ENCODE data around the gene B3GALT6. TPM values are rescaled to one million over a fixed set of nuclear protein-coding genes. Genes with fewer than 3 reads are reported as not detected.

Gene B3GALT6
- total RNA-seq, 4 donors from 2014 or later = 8.5 to 24.9 (median 12.2) TPM

- Histone ChIP-seq H3K4me3 (peak overlapping the region in 3 of 4 donors; percentile 8 to 18 (median 9)), H3K36me3 (peaks cover 0 to 15% (median 5%) of the 10 kb centered on the region in 4 donors), H3K4me1 (peaks cover 7 to 32% (median 15%) of the 10 kb centered on the region in 4 donors), H3K27me3 (peaks cover 32% of the 10 kb centered on the region), H3K9me3 (no peaks in the 10 kb centered on the region), H3K27ac (peak overlapping the region; percentile 22 to 78 (median 52))
- intact Hi-C loops (cut with DNase I; ENCODE audit: low total_unique reads) = no loop called here
- DNase-seq = peak; percentile 78
- 38% methylated on average over 15 of the region's 24 CpGs; no CpG with 5 or more reads in 1 of the 2 donors for WGBS, 2 donors (ENCODE audit: low coverage in 1 of 2)
- in situ Hi-C loops (cut with MboI; ENCODE audit: low pct_ligation_motif_present in 1 of 4, low pct_unique_long_range_greater_than_20kb in 1 of 4, low sequenced_read_pairs in 3 of 4) = no loop called here
- TF ChIP-seq, protein P1, sequence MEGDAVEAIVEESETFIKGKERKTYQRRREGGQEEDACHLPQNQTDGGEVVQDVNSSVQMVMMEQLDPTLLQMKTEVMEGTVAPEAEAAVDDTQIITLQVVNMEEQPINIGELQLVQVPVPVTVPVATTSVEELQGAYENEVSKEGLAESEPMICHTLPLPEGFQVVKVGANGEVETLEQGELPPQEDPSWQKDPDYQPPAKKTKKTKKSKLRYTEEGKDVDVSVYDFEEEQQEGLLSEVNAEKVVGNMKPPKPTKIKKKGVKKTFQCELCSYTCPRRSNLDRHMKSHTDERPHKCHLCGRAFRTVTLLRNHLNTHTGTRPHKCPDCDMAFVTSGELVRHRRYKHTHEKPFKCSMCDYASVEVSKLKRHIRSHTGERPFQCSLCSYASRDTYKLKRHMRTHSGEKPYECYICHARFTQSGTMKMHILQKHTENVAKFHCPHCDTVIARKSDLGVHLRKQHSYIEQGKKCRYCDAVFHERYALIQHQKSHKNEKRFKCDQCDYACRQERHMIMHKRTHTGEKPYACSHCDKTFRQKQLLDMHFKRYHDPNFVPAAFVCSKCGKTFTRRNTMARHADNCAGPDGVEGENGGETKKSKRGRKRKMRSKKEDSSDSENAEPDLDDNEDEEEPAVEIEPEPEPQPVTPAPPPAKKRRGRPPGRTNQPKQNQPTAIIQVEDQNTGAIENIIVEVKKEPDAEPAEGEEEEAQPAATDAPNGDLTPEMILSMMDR (IDR thresholded peaks at IDR 0.05) = no peak
- peak; percentile 14 for TF ChIP-seq POLR2A (IDR thresholded peaks at IDR 0.05)
- TF ChIP-seq POLR2AphosphoS5 (IDR thresholded peaks at IDR 0.05) = peak in 1 of 3 donors; percentile 16
- no peak for TF ChIP-seq EP300 (IDR thresholded peaks at IDR 0.05; ENCODE audit: low read depth)
These were observed 19.2 kb upstream of the B3GALT6 start for GRCh38 chr1:1212780-1213344.

GRCh38 chr1:1213345-1214265, 18.4 kb upstream of the B3GALT6 start, which contains the start of gene TNFRSF4:
TNFRSF4 (minus strand) TSS chr1:1214153; CDS start chr1:1214127, 26 bp downstream.
- H3K27me3 ChIP-seq = peaks cover 25% of the 10 kb centered on the region
- WGBS, 2 donors (ENCODE audit: low coverage in 1 of 2) = 37% methylated on average over 35 of the region's 56 CpGs; no CpG with 5 or more reads in 1 of the 2 donors
- H3K9me3 ChIP-seq = no peaks in the 10 kb centered on the region
- H3K36me3 ChIP-seq = peaks cover 0 to 22% (median 9%) of the 10 kb centered on the region in 4 donors
- in situ Hi-C loops (cut with MboI; ENCODE audit: low pct_ligation_motif_present in 1 of 4, low pct_unique_long_range_greater_than_20kb in 1 of 4, low sequenced_read_pairs in 3 of 4) (no loop called here), intact Hi-C loops (cut with DNase I; ENCODE audit: low total_unique reads) (no loop called here)
- peak; percentile 71 for DNase-seq
- H3K27ac ChIP-seq = peak within 1 kb of the TSS; percentile 22 to 78 (median 52)
- peak within 1 kb of the TSS in 2 of 4 donors; percentile 9 to 18 for H3K4me3 ChIP-seq
- H3K4me1 ChIP-seq = peaks cover 4 to 24% (median 9%) of the 10 kb centered on the region in 4 donors
- TF ChIP-seq EP300 (IDR thresholded peaks at IDR 0.05; ENCODE audit: low read depth) (no peak), POLR2AphosphoS5 (IDR thresholded peaks at IDR 0.05) (peak in 1 of 3 donors; percentile 53)

- DNase-seq = no peak
- peaks cover 0 to 23% (median 11%) of the 10 kb centered on the region in 4 donors for H3K36me3 ChIP-seq
- no peak overlapping the region for H3K4me3 ChIP-seq
- TF ChIP-seq, protein P1 (IDR thresholded peaks at IDR 0.05) = no peak
- TF ChIP-seq POLR2A (IDR thresholded peaks at IDR 0.05) (no peak), POLR2AphosphoS5 (IDR thresholded peaks at IDR 0.05) (no peak), EP300 (IDR thresholded peaks at IDR 0.05; ENCODE audit: low read depth) (no peak)
- 60 to 73% methylated on average over 1 to 5 of the region's 11 CpGs for WGBS, 2 donors (ENCODE audit: low coverage in 1 of 2)
- intact Hi-C loops (cut with DNase I; ENCODE audit: low total_unique reads) = no loop called here
- in situ Hi-C loops (cut with MboI; ENCODE audit: low pct_ligation_motif_present in 1 of 4, low pct_unique_long_range_greater_than_20kb in 1 of 4, low sequenced_read_pairs in 3 of 4) = no loop called here
- peak overlapping the region in 1 of 4 donors; percentile 23 for H3K27ac ChIP-seq
- no peaks in the 10 kb centered on the region for H3K9me3 ChIP-seq
- H3K27me3 ChIP-seq = peaks cover 10% of the 10 kb centered on the region
- H3K4me1 ChIP-seq = peaks cover 0 to 21% (median 6%) of the 10 kb centered on the region in 4 donors
These were observed 16.9 kb upstream of the B3GALT6 start for GRCh38 chr1:1215080-1215676.

GRCh38 chr1:1215881-1216605, 16.0 kb upstream of the B3GALT6 start:
- Histone ChIP-seq H3K4me1 (peaks cover 0 to 21% (median 6%) of the 10 kb centered on the region in 4 donors), H3K4me3 (no peak overlapping the region), H3K27me3 (peaks cover 4% of the 10 kb centered on the region), H3K36me3 (peaks cover 0 to 30% (median 13%) of the 10 kb centered on the region in 4 donors), H3K27ac (peak overlapping the region in 1 of 4 donors; percentile 34), H3K9me3 (no peaks in the 10 kb centered on the region)
- DNase-seq = no peak
- 92% methylated on average over 14 of the region's 21 CpGs; no CpG with 5 or more reads in 1 of the 2 donors for WGBS, 2 donors (ENCODE audit: low coverage in 1 of 2)
- TF ChIP-seq, protein P1 (IDR thresholded peaks at IDR 0.05) = no peak
- TF ChIP-seq POLR2A (IDR thresholded peaks at IDR 0.05) = no peak
- no peak for TF ChIP-seq POLR2AphosphoS5 (IDR thresholded peaks at IDR 0.05)
- TF ChIP-seq EP300 (IDR thresholded peaks at IDR 0.05; ENCODE audit: low read depth) = no peak
- intact Hi-C loops (cut with DNase I; ENCODE audit: low total_unique reads) (no loop called here), in situ Hi-C loops (cut with MboI; ENCODE audit: low pct_ligation_motif_present in 1 of 4, low pct_unique_long_range_greater_than_20kb in 1 of 4, low sequenced_read_pairs in 3 of 4) (no loop called here)

Data from transverse colon (tissue), 4 donors.